Left ventricle myocardium inferior (tissue), 1 donor: ENCODE results near the gene GRIK3. TPM values are rescaled to one million over a fixed set of nuclear protein-coding genes. Genes with fewer than 3 reads are reported as not detected.

Experiments
- DNase-seq: peaks from one replicate; pipeline ENCODE4 v3.0.0-alpha.2; 2020
- H3K27ac ChIP-seq: fragments of 200-600 bp; replicated peaks from 2 replicates; pipeline ENCODE4 v1.8.0; 2021
- H3K27me3 ChIP-seq: fragments of 200-600 bp; 2 replicates; pipeline ENCODE4 v1.8.0; 2021; ENCODE audit warnings: low read depth
- H3K36me3 ChIP-seq: fragments of 200-600 bp; 2 replicates; pipeline ENCODE4 v1.8.0; 2021
- H3K4me1 ChIP-seq: fragments of 200-600 bp; 2 replicates; pipeline ENCODE4 v1.8.0; 2021
- H3K4me3 ChIP-seq: fragments of 200-600 bp; 2 replicates; pipeline ENCODE4 v1.8.0; 2021; ENCODE audit warnings: mild to moderate bottlenecking, moderate library complexity
- H3K9me3 ChIP-seq: fragments of 200-600 bp; replicated peaks from 2 replicates; pipeline ENCODE4 v1.8.0; 2021
- intact Hi-C: fragments of 100-400 bp; cut with micrococcal nuclease; formaldehyde crosslinking; loops from one replicate; pipeline ENCODE4 v1.11.0; 2022
- total RNA-seq: library from RNA; stranded (reverse); fragmentation: NEBNext Ultra II Directional; extraction: Animal tissue kit (Norgen Biotek cat#: 25700); gene quantifications from one replicate; pipeline ENCODE4 v1.2.1, GENCODE V29; 2021
- TF ChIP-seq, protein P1 (sequence below): fragments of 200-600 bp; IDR thresholded peaks from 2 replicates; pipeline ENCODE4 v1.8.0; 2021; ENCODE audit warnings: antibody characterized with exemption, mild to moderate bottlenecking, borderline replicate concordance
- donor health status: DM: no; HTN: yes; CAD: no; lungs with severe emphysema.

GRIK3 gene
- total RNA-seq, 1 donor from 2014 or later: 0.55 TPM

GRCh38 chr1:37033355-37034101 lies 787 bp downstream of the GRIK3 start:
- Histone ChIP-seq H3K4me1 (peaks cover 35% of the 10 kb centered on the region), H3K27ac (no peak overlapping the region), H3K9me3 (no peaks in the 10 kb centered on the region), H3K27me3 (peaks cover 100% of the 10 kb centered on the region), H3K4me3 (peak overlapping the region; percentile 46), H3K36me3 (no peaks in the 10 kb centered on the region)
- intact Hi-C loops: no loop called here
- DNase-seq: no peak
- TF ChIP-seq, protein P1, sequence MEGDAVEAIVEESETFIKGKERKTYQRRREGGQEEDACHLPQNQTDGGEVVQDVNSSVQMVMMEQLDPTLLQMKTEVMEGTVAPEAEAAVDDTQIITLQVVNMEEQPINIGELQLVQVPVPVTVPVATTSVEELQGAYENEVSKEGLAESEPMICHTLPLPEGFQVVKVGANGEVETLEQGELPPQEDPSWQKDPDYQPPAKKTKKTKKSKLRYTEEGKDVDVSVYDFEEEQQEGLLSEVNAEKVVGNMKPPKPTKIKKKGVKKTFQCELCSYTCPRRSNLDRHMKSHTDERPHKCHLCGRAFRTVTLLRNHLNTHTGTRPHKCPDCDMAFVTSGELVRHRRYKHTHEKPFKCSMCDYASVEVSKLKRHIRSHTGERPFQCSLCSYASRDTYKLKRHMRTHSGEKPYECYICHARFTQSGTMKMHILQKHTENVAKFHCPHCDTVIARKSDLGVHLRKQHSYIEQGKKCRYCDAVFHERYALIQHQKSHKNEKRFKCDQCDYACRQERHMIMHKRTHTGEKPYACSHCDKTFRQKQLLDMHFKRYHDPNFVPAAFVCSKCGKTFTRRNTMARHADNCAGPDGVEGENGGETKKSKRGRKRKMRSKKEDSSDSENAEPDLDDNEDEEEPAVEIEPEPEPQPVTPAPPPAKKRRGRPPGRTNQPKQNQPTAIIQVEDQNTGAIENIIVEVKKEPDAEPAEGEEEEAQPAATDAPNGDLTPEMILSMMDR: no peak

DNA sequence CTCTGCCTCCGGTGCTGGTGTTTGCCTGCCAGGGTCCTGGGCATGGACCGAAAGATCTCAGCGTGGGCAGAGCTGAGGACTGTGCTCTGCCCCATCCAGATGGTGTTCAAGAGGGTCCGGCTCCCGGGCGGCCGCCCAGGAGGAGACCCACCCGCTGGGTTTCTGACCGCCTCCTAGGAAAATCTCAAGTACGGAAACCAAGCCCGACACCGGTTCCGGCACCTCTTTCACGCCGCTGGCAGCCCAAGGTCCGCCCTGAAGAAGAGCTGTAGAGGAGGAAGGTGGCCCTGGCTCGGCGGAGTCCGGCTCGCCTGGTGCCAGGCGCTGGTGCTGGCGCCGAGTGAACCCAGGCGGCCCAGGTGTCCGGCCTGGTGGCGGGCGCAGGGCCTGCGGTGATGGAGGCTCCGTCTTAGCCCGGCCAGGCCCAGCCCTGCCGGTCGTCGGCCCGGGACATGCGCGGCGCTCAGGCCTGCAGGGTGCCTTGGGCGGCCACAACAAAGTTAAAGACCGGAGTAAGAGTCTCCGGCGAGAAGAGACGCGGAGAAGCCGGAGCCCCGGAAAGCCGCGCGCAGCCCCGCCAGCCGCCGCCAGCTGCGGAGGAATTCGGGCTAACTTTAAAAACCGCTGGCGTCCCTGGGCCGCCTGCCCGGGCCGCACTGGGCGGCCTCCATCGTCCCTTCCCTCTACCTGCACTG lies 1.5 kb downstream of the GRIK3 start:
- H3K4me1 ChIP-seq: peaks cover 35% of the 10 kb centered on the region
- no peak overlapping the region for H3K27ac ChIP-seq
- intact Hi-C loops: no loop called here

GRCh38 chr1:37031871-37032270 lies 2.4 kb downstream of the GRIK3 start:
- no peaks in the 10 kb centered on the region for H3K9me3 ChIP-seq
- DNase-seq: no peak
- no peak overlapping the region for H3K4me3 ChIP-seq
- TF ChIP-seq, protein P1: no peak
- H3K36me3 ChIP-seq: no peaks in the 10 kb centered on the region
- H3K27me3 ChIP-seq: peaks cover 100% of the 10 kb centered on the region
- intact Hi-C loops: no loop called here
- peaks cover 35% of the 10 kb centered on the region for H3K4me1 ChIP-seq
- no peak overlapping the region for H3K27ac ChIP-seq

More for the DNA sequence above, 1.5 kb downstream of the GRIK3 start:
- H3K27me3 ChIP-seq: peaks cover 100% of the 10 kb centered on the region
- TF ChIP-seq, protein P1: no peak
- no peaks in the 10 kb centered on the region for H3K9me3 ChIP-seq
- H3K4me3 ChIP-seq: peak overlapping the region; percentile 46
- H3K36me3 ChIP-seq: no peaks in the 10 kb centered on the region
- no peak for DNase-seq

DNA sequence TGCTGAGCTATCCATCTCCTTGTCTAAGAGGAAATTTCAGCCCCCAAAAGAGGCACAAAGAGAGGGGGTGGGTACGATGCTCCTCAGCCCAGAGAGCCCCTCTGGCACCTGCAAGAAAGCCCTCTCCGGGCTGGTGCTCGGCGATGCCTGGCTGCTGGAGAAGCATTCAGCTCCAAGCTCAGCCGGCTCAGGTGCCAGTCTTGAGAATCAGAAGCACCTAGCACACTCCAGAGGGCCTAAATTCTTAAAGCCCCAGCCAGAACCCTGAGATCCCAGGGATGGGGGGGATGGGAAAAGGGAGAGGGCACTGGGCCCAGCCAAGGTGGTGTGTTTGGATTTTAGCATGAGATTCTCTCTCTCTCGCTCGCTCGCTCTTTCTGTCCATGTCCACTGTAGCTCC lies 2.9 kb downstream of the GRIK3 start:
- Histone ChIP-seq H3K9me3 (no peaks in the 10 kb centered on the region), H3K4me3 (no peak overlapping the region), H3K27me3 (peaks cover 100% of the 10 kb centered on the region), H3K4me1 (peaks cover 33% of the 10 kb centered on the region), H3K36me3 (no peaks in the 10 kb centered on the region), H3K27ac (no peak overlapping the region)
- TF ChIP-seq, protein P1: no peak
- no peak for DNase-seq
- intact Hi-C loops: no loop called here

DNA sequence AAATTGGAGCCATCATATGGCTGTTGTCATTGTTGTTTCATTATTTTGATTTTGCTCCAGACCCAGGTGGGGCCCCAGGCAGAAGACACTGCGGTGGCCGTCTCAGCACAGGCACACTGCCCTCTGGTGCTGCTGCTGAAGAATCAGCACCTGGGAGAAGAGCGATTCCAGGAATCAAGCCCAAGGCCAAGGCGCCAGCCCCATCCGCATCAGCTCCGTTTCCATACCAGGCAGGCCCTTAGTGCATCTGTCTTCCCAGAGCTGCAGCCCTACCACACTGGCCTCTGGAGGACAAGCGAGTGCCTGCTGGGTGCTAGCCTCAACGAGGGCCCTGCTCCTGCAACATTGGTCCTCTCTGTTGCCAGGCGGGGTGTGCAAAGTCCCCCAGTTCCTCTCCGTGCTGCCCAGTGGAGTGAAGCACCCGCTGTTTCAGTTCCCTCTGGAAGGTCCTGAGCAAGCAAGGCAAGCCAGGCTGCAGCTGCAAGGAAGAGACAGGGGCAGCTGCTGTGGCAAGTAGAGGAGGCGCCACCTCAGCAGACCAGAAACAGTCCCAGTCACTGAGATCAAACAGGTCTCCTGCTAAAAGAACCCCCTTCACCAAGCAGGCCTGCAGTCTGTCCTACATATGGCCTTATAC lies 5.2 kb downstream of the GRIK3 start:
- Histone ChIP-seq H3K9me3 (no peaks in the 10 kb centered on the region), H3K4me1 (peaks cover 16% of the 10 kb centered on the region), H3K4me3 (no peak overlapping the region), H3K36me3 (no peaks in the 10 kb centered on the region), H3K27ac (no peak overlapping the region), H3K27me3 (peaks cover 91% of the 10 kb centered on the region)
- DNase-seq: no peak
- intact Hi-C loops: no loop called here
- TF ChIP-seq, protein P1: no peak
